Naive thymus-derived CD4-positive, alpha-beta T cell (primary cell): ENCODE measurements around the gene SMC3. TPM values are rescaled to one million over a fixed set of nuclear protein-coding genes. Genes with fewer than 3 reads are reported as not detected.

Experiments used
- ATAC-seq: fragments of 150-1000 bp; cut with Tn5 transposase; 2 replicates; pipeline ENCODE4 v1.10.0; 2021; ENCODE audit warnings: mild to moderate bottlenecking, moderate library complexity
- CTCF ChIA-PET: fragments of 350-600 bp; sonication (Branson Sonifier 250); formaldehyde crosslinking; loops from one replicate; lab custom pipeline; 2021; ENCODE audit warnings: antibody characterized with exemption; lab: Charles Lee
- POLR2A ChIA-PET: fragments of 350-600 bp; sonication (Branson Sonifier 250); formaldehyde crosslinking; loops from one replicate; lab custom pipeline; 2021; ENCODE audit warnings: antibody characterized with exemption, inconsistent platforms; lab: Charles Lee
- DNase-seq, 9 donors: peaks; one replicate each; pipeline versions ENCODE4 v3.0.0 to v3.0.0-alpha.2; 2020 to 2022; ENCODE audit warnings: mixed read lengths in 1 of 9
- H3K27ac ChIP-seq: one replicate; pipeline ENCODE4 v1.7.0; 2013; ENCODE audit warnings: mild to moderate bottlenecking, low read depth, low read length, moderate library complexity
- H3K27me3 ChIP-seq, 2 donors: one replicate each; pipeline ENCODE4 v1.7.0; 2013; ENCODE audit warnings: low read length in 2 of 2, mild to moderate bottlenecking in 2 of 2, moderate library complexity in 2 of 2; ENCODE audit not compliant: control insufficient read depth in 2 of 2, insufficient read depth in 2 of 2
- H3K36me3 ChIP-seq, 3 experiments: 1 replicate in 2 of 3; 2 replicates in 1 of 3; pipeline ENCODE4 v1.7.0; 2013; ENCODE audit warnings: low read length in 3 of 3, mild to moderate bottlenecking in 3 of 3, moderate library complexity in 1 of 3; ENCODE audit not compliant: insufficient read depth in 3 of 3, control insufficient read depth in 2 of 3
- H3K4me1 ChIP-seq, 2 donors: one replicate each; pipeline ENCODE4 v1.7.0; 2013; ENCODE audit warnings: low read length in 2 of 2, mild to moderate bottlenecking in 2 of 2, moderate library complexity in 1 of 2; ENCODE audit not compliant: control insufficient read depth in 2 of 2, insufficient read depth in 2 of 2
- H3K4me3 ChIP-seq: 2 replicates; pipeline ENCODE4 v1.7.0; 2013; ENCODE audit warnings: mild to moderate bottlenecking, low read length
- H3K9me3 ChIP-seq, 3 experiments: 1 replicate in 2 of 3; 2 replicates in 1 of 3; pipeline ENCODE4 v1.7.0; 2013; ENCODE audit warnings: low read length in 3 of 3; ENCODE audit not compliant: control insufficient read depth in 2 of 3
- H3K27ac Mint-ChIP-seq, 9 donors: one replicate each; pipeline ENCODE4 v1.8.0; 2020 to 2022; ENCODE audit warnings: mixed read lengths in 9 of 9, mild to moderate bottlenecking in 8 of 9, moderate library complexity in 5 of 9, inconsistent platforms in 2 of 9
- H3K27me3 Mint-ChIP-seq, 5 donors: one replicate each; pipeline ENCODE4 v1.8.0; 2021 to 2022; ENCODE audit warnings: mixed read lengths in 5 of 5, mild to moderate bottlenecking in 1 of 5
- H3K36me3 Mint-ChIP-seq, 5 donors: one replicate each; pipeline ENCODE4 v1.8.0; 2020 to 2022; ENCODE audit warnings: mixed read lengths in 5 of 5, mild to moderate bottlenecking in 3 of 5, inconsistent platforms in 1 of 5
- H3K4me1 Mint-ChIP-seq, 7 donors: one replicate each; pipeline ENCODE4 v1.8.0; 2020 to 2022; ENCODE audit warnings: mixed read lengths in 7 of 7, mild to moderate bottlenecking in 3 of 7, inconsistent platforms in 1 of 7
- H3K4me3 Mint-ChIP-seq, 10 donors: one replicate each; pipeline ENCODE4 v1.8.0; 2020 to 2022; ENCODE audit warnings: mild to moderate bottlenecking in 10 of 10, mixed read lengths in 10 of 10, moderate library complexity in 6 of 10, inconsistent platforms in 2 of 10
- H3K9me3 Mint-ChIP-seq, 11 donors: one replicate each; pipeline ENCODE4 v1.8.0; 2020 to 2022; ENCODE audit warnings: mixed read lengths in 11 of 11, mild to moderate bottlenecking in 4 of 11, inconsistent platforms in 1 of 11, moderate library complexity in 1 of 11
- intact Hi-C, 2 donors: fragments of 100-400 bp; cut with micrococcal nuclease; formaldehyde crosslinking; loops; one replicate each; pipeline ENCODE4 v1.15.1; 2023
- polyA plus RNA-seq, 2 donors: library from polyadenylated mRNA; unstranded; fragments of 300-500 nt; fragmentation: Illumina TruSeq; gene quantifications; one replicate each; pipeline ENCODE4 v1.2.3, GENCODE V29; 2021
- total RNA-seq, 6 experiments: library from RNA in 5 of 6; stranded (reverse) in 5 of 6; gene quantifications; 1 replicate in 5 of 6; 2 replicates in 1 of 6; pipeline ENCODE4 v1.2.3 and lab custom pipeline; 2021 to 2026

Gene SMC3
- total and polyA plus RNA-seq, 7 experiments from 2014 or later = 29.8 to 88.2 (median 52.4) TPM

DNA sequence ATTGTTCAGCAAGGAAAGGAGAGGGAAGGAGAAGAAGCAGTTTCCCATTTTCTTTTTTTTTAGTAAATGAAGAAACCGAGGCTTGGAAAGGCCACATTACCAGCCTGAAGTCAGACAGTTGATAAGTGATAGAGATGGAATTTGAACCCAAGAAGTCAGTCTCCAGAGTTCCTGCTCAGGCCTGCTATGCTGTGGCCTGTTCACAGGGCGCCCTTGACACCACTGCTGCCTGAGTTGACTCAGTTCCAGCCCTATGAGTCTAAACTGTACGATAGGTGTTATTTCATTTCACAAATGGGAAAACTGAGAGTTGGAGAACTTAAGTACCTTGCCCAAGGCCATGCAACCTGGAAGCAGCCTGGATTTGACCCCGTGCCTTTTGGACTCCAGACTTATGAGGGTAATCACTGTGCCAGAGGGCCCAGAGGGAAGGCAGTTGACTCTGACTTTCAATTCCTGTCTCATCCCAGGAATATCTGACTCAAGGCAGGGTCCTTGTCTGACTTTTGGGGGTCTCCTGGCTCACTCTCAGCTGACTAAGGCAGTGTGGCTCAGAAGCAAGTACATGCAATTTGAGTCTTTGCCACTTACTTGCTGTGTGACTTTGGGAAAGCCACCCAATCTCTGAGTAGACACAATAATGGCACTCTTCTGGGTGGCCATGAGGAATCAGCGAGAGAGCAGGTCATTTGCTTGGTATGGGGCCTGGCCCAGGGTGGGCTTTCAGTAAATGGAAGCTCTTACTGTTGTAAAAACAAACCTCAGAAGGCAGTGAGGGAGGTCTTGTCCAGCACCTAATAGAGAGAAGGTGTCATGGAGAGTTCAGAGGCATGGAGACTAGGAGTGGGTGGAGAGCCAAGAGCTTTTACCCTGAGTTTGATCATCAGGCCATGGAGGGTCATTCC is 58.7 kb downstream of the SMC3 start:
- H3K4me3 Mint-ChIP-seq = no peak overlapping the region
- peak overlapping the region in 1 of 9 donors; percentile 60 for H3K27ac Mint-ChIP-seq
- no peaks in the 10 kb centered on the region for H3K27me3 ChIP-seq
- H3K4me1 ChIP-seq = no peaks in the 10 kb centered on the region
- ATAC-seq (no peak), DNase-seq (no peak)
- H3K27ac ChIP-seq = no peak overlapping the region
- H3K27me3 Mint-ChIP-seq = peaks cover 0 to 16% (median 4%) of the 10 kb centered on the region in 5 donors
- ChIA-PET POLR2A (no interaction called here), CTCF (no interaction called here)
- peaks cover 0 to 21% (median 5%) of the 10 kb centered on the region in 11 donors for H3K9me3 Mint-ChIP-seq
- no peak overlapping the region for H3K4me3 ChIP-seq
- H3K9me3 ChIP-seq = no peaks in the 10 kb centered on the region
- H3K36me3 Mint-ChIP-seq = peaks cover 0 to 6% (median 4%) of the 10 kb centered on the region in 5 donors
- no peaks in the 10 kb centered on the region for H3K4me1 Mint-ChIP-seq
- no peaks in the 10 kb centered on the region for H3K36me3 ChIP-seq
- intact Hi-C loops = no loop called here

DNA sequence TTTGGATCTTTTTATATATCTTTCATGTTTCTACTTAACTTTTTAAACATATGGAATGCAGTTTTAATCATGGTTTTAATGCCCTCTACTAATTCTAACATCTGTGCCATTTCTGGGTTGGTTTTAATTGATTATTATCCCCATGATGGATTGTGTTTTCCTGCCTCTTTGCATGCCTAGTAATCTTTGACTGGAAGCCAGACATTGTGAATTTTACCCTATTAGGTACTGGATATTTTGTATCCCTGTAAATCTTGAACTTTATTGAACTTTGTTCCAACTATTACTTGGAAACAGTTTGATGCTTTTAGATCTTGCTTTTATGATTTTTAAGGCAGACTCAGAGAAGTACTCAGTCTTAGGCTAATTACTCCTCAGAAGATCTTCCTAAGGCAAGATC is 60.7 kb downstream of the SMC3 start:
- Histone ChIP-seq H3K36me3 (no peaks in the 10 kb centered on the region), H3K27ac (no peak overlapping the region), H3K4me3 (no peak overlapping the region), H3K4me1 (no peaks in the 10 kb centered on the region), H3K9me3 (no peaks in the 10 kb centered on the region), H3K27me3 (no peaks in the 10 kb centered on the region)
- H3K27me3 Mint-ChIP-seq = peaks cover 0 to 14% (median 4%) of the 10 kb centered on the region in 5 donors
- CTCF ChIA-PET = no interaction called here
- intact Hi-C loops = no loop called here
- DNase-seq (no peak), ATAC-seq (no peak)
- no peak overlapping the region for H3K27ac Mint-ChIP-seq
- POLR2A ChIA-PET = no interaction called here
- peaks cover 0 to 14% (median 3%) of the 10 kb centered on the region in 11 donors for H3K9me3 Mint-ChIP-seq
- peaks cover 0 to 6% (median 4%) of the 10 kb centered on the region in 5 donors for H3K36me3 Mint-ChIP-seq
- no peaks in the 10 kb centered on the region for H3K4me1 Mint-ChIP-seq
- no peak overlapping the region for H3K4me3 Mint-ChIP-seq

DNA sequence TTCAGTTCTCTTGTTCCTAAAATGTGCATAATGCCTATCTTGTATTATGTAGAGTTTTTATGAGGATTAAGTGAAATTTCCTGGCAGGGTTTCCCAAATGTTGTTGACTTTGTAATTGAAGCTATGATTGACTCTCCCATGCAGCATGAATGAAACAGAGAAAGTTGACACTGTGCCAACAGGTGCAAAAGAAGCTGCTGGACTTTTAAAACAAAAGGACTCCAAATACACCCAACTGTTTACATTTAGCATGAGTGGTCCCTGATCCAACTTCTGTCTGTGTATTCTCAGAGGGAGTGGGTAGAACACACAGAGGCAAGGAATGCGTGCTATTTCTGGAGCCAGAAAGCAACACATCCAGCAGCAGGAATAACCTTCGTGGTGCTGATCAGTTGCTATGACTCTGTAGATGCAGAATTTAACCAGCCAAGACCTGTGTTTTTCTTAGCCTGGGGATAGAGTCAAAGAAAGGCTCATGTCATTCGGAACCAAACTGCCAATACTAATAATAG is 62.2 kb downstream of the SMC3 start:
- Histone ChIP-seq H3K4me3 (no peak overlapping the region), H3K27me3 (no peaks in the 10 kb centered on the region), H3K36me3 (no peaks in the 10 kb centered on the region), H3K4me1 (no peaks in the 10 kb centered on the region), H3K9me3 (no peaks in the 10 kb centered on the region), H3K27ac (no peak overlapping the region)
- peaks cover 0 to 6% (median 4%) of the 10 kb centered on the region in 5 donors for H3K36me3 Mint-ChIP-seq
- POLR2A ChIA-PET = no interaction called here
- no peak overlapping the region for H3K4me3 Mint-ChIP-seq
- CTCF ChIA-PET = interaction anchor here (0.7 kb wide), 1 partner anchor 116 kb away, joined by 3 read pairs; no protein-coding TSS in a partner anchor
- H3K27me3 Mint-ChIP-seq = peaks cover 0 to 16% (median 4%) of the 10 kb centered on the region in 5 donors
- peaks cover 0 to 14% (median 3%) of the 10 kb centered on the region in 11 donors for H3K9me3 Mint-ChIP-seq
- no peak overlapping the region for H3K27ac Mint-ChIP-seq
- intact Hi-C loops = no loop called here
- ATAC-seq = no peak
- DNase-seq = no peak
- peaks cover 0 to under 1% (median 0%) of the 10 kb centered on the region in 7 donors for H3K4me1 Mint-ChIP-seq

DNA sequence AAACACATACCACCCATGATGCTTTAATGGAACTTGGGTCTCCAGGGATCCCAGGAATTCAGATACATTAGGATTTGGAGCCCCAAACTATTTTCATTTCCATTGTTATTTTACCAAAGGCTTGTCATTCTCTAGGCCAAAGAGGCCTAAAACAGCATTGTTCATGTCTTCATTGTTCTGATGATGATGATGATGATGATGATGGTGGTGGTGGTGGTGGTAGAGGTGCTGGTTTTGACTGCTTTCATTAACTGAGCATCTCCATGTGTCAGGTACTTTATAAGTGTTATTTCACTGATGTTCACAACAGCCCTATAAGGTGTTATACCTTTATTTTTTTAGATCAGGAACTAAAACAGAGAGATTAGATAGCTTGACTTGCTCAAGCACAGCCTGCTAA is 64.4 kb downstream of the SMC3 start:
- no peaks in the 10 kb centered on the region for H3K27me3 ChIP-seq
- Mint-ChIP-seq H3K4me1 (peaks cover 0 to 2% (median 0%) of the 10 kb centered on the region in 7 donors), H3K36me3 (peaks cover 0 to 6% (median 4%) of the 10 kb centered on the region in 5 donors), H3K9me3 (peaks cover 0 to 14% (median 3%) of the 10 kb centered on the region in 11 donors), H3K27me3 (peaks cover 0 to 20% (median 5%) of the 10 kb centered on the region in 5 donors), H3K4me3 (no peak overlapping the region), H3K27ac (no peak overlapping the region)
- no peaks in the 10 kb centered on the region for H3K36me3 ChIP-seq
- H3K4me1 ChIP-seq = no peaks in the 10 kb centered on the region
- H3K9me3 ChIP-seq = no peaks in the 10 kb centered on the region
- CTCF ChIA-PET = no interaction called here
- DNase-seq = no peak
- H3K4me3 ChIP-seq = no peak overlapping the region
- ATAC-seq = no peak
- intact Hi-C loops = no loop called here
- POLR2A ChIA-PET = no interaction called here
- no peak overlapping the region for H3K27ac ChIP-seq

DNA sequence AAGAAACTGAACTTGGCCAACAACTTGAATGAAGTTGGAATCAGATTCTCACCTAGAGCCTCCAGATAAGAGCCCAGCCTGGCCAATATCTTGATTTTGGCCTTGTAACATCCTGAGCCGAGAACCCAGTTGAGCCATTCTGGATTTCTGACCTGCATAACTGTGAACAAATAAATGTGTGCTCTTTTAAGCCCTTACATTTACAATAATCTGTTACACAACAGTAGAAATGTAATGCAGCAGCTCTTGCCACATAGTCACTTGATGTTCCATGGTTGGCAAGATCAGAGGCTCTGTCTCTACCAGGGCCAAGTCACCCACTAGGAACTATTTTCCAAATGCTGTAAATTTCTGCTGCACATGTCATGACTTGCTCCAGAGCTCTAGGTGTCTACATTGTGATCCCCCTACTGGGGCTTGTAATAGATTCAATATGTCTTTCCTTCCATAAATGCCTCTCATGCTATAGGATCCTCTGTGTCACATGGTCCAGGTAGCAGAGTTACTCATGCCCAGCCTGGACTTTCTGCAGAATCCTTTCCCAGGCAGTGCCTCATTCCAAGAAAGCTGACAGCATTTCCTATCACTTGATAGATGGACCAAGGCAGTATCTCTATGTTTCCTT is 65.2 kb downstream of the SMC3 start:
- H3K27ac ChIP-seq = no peak overlapping the region
- Mint-ChIP-seq H3K4me1 (peaks cover 0 to 2% (median 0%) of the 10 kb centered on the region in 7 donors), H3K4me3 (no peak overlapping the region), H3K9me3 (peaks cover 0 to 14% (median 3%) of the 10 kb centered on the region in 11 donors), H3K36me3 (peaks cover 0 to 6% (median 4%) of the 10 kb centered on the region in 5 donors), H3K27me3 (peaks cover 0 to 17% (median 6%) of the 10 kb centered on the region in 5 donors), H3K27ac (no peak overlapping the region)
- no peaks in the 10 kb centered on the region for H3K36me3 ChIP-seq
- POLR2A ChIA-PET = no interaction called here
- H3K9me3 ChIP-seq = no peaks in the 10 kb centered on the region
- H3K4me3 ChIP-seq = no peak overlapping the region
- H3K4me1 ChIP-seq = no peaks in the 10 kb centered on the region
- intact Hi-C loops = no loop called here
- ATAC-seq (no peak), DNase-seq (no peak)
- CTCF ChIA-PET = no interaction called here
- H3K27me3 ChIP-seq = no peaks in the 10 kb centered on the region

DNA sequence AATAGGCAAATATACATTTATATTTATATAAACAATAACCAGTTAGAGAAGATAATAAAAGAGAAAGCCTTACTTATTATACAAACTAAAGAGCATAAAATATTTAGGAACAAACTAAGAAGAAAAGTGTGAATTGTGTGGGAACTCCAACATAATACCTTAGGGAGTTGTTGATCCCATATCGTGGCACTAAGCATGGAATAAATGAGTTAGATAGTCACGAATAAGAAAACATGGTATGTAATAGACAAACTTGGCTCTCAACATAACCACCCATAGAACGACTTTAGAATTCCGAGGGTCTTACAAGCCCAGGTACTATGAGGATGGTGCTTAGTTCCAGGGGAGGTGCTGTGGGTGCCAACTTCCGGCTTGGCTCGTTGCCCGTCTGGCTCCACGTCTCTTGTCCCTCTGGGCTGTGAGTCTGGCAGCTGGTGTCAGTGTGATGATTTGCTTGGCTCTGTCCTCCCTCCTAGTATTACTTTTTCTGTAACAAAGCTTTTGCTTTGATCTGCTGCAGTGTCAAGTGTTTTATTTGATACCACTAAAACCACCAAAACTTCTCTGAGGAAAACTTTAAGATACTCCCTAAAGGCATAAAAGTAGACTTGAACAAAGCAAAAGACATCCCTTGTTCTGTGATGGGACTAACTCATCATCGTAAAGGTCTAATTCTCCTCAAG is 67.2 kb downstream of the SMC3 start:
- ChIA-PET POLR2A (no interaction called here), CTCF (no interaction called here)
- Mint-ChIP-seq H3K4me3 (no peak overlapping the region), H3K27me3 (peaks cover 0 to 24% (median 6%) of the 10 kb centered on the region in 5 donors), H3K27ac (no peak overlapping the region), H3K36me3 (no peaks in the 10 kb centered on the region), H3K4me1 (peaks cover 0 to 2% (median 0%) of the 10 kb centered on the region in 7 donors), H3K9me3 (peaks cover 0 to 2% (median 0%) of the 10 kb centered on the region in 11 donors)
- H3K27me3 ChIP-seq = no peaks in the 10 kb centered on the region
- no peak overlapping the region for H3K27ac ChIP-seq
- DNase-seq (no peak), ATAC-seq (no peak)
- H3K9me3 ChIP-seq = no peaks in the 10 kb centered on the region
- no peak overlapping the region for H3K4me3 ChIP-seq
- intact Hi-C loops = no loop called here
- no peaks in the 10 kb centered on the region for H3K4me1 ChIP-seq
- H3K36me3 ChIP-seq = no peaks in the 10 kb centered on the region
